T-helper 9 cell (primary cell): ENCODE measurements around the gene CLNK.
"Not testable (repeated sequence)": the region's sequence is repeated elsewhere in the genome, so short reads cannot be mapped to it uniquely, and the experiment has no call there.

ENCODE experiments used
- DNase-seq: peaks from one replicate; pipeline ENCODE4 v3.0.0-alpha.2; 2020

The CLNK gene

DNA sequence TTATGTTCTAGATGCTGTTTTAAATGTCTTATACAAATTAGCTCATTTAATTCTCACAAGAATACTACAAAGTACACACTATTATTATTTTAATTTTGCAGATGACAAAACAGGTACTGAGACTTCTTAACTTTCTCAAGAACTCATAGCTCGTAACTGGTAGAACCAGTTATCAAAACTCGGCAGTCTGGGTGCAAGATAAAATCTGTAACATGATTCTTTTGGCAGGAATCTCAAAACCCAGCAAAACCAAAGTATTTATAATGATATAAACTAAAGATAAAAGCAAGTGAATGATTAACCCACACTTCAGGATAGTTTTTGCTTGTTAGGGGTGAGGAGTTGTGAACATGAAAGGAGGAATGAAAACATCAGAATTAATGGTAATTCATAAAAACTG, 27.6 kb downstream of the CLNK start:
- no peak for DNase-seq

DNA sequence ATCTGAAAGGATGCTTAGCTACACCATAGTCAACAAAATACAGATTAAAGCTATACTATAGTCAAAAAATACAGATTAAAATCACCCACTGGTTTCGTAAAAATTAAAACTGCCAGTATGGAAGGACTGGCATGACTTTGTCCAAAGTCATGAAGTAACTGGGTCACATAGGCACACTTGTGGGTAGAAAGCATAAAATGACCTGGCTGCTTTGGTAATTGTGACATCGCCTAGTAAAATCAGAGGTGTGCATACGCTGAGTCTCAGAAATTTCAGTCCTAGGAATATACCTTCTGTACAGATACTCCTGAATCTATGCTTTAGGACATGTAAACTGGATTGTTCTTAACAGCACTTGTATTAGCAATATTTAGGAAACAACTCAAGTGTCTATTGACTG, 28.1 kb downstream of the CLNK start:
- no peak for DNase-seq

DNA sequence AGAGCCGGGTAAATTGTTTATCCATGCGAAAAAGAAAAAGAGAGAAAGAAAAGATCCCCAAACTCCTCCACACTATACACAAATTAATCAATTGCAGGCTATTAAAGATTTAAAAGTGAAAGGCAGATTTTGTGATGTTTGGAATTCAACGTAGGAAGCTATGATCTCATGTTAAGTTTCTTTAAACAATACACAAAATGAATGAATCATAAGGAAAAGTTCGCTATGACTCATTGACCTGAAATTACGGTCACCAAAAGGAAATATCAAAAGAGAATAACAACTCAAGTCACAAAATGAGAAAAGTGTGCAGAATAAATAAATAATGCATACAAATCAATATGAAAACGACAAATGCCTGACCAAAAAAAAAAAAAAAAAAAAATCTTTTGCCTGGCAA, 28.6 kb downstream of the CLNK start:
- no peak for DNase-seq

DNA sequence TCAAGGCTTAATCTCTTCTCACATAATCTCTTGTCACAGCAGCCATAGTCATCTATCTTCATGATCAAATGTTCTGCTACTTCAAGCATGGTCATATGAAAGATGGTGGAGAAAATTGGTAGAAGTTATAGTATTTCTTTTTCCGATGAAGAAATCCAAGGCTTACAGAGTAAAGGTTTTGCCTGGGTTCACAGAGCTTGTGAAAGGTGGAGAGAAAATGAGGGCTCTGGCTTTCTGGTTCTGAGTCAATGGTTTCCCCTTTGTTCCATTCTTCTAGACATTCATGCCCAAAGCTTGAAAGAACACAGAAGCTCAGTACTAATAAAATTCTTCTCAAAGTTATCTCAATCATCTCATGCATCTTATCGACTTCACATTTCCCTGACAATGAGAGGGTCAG, 36.1 kb downstream of the CLNK start:
- DNase-seq = no peak

DNA sequence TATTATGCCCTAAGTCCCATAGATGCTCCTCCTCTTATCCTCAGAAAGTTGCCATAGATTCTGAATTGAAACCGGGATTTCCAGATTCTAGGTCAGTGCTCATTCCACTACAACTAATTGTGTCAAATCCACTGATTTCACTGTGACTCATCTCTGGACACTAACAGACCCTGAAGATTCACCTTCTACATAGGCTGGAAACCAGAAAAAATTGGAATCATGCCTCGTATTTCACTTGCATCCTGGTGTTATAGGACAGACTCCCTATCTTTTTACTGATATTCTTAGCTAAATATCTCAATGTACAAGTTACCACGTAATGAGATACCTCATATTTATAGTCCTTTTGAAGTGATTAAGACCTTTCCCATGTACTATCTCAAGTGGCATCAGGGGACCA, 36.7 kb downstream of the CLNK start:
- no peak for DNase-seq

DNA sequence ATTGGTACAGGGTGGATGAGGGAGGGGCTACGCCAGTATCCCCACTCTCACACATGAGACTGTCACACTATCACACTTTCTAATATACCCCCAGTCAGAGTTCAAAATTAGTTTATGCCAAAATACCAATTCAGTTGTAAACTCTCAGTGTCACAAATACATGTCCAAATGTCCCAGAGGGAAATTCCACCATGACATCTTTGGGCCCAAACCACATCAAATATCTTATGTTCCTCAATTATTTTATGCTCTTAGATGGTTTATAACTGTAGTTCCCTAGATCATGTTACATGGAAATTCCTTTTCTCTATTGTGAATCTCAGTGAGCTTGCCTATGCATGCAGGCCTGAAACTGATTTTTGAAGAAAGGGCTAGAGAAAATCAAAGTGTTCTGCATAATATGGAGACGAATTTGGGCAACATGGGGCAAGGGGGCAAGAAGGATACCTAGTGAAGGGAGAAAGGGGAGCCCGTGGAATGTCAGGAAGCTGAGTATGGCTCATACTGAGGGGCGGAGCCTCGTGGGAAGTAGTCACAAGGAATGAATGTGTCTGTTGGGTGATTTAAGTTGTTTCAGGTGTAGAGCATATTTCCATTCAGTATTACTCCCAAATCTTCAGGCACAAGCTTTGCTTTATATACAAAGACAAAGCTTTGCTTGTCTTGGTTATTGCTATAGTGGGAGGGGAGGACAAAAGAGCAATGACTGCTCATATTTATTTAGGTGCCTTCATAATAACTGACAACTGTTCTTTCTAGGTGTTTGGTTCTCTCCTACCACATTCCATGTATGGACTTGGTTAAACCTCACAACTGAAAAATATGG, 40.8 kb downstream of the CLNK start:
- DNase-seq = no peak

DNA sequence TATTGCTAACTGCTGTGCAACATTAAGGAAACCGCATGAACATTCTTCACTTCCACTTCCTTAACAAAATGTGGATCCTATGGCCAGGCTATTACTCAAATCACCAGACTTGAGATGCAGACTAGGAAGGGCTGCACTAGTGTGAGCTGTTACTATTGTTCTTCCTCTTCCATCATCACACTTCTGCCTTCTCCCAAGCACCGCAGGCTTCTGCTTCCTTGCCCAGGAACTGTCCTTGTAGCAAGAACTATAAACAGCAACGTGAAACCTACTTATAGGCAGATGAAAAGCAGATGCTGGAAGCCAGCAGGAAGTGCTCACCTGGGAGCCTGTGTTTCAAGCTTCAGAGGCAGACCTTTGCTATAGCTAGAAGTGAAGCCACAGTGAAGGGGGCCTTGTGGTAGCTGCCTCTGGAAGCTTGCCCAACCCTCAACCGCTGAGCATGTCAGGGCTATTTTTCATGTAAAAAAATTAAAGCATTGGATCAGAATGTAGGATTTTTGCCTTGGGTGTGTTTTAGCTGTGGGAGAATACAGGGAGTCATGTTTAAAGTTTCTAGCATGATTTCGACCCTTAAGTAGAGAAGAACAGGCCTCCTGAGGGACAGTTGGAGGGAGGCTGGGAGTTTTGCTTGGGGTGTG, 43.9 kb downstream of the CLNK start:
- no peak for DNase-seq

DNA sequence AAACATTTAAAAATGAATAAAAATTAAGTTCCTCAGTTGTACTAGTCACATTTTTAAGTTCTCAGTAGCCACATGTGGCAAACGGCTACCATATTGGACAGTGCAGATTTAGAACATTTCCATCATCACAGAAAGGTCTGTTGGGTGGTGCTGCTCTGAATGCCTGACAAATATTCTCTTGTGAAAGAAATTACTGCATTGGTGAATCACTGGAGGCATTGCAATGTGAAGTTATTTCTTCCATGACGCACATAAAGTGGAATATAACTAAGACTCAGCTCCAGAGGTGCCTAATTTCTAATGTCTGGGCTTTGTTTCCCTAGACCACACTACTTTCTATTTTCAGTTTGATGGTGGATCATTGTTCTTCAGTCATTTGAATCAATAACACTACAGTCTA, 44.9 kb downstream of the CLNK start:
- DNase-seq = no peak

DNA sequence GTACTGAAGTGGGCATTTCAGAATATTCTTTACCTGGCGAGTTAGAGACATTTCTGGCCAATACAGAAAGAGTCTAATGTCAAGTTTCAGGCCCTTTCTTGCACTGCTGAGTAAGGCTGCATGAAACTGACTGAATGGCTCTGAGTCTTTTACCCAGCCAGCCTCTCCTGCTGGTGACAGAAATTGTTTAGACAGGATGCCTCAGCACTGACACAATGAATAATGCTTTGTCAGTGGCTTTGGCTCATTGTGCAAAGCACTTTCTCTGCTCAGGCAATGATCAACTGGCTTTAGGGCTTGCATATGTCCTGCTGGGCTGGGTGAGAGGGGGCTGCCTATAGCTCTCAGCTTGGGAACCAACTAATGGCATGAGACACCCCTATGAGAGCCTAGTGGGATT, 45.5 kb downstream of the CLNK start:
- no peak for DNase-seq

DNA sequence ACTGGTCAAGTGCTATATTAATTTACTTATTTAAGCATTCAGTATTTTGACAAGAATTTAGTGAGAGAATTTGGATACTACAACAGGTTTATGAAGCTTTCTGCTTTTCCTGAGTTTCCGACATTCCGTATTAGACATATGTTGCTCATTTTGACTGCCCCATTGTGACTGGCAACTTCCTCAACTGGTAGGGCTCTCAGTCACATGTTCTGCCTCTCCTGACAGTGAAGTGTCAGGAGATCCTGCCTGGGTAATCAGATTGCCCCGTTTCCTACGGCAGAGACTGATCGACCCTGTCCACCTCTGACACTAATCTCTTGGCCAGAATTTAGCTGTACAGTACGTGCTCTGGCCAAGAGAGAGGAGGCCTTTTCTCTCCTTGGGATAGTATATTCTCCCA, 49.5 kb downstream of the CLNK start:
- no peak for DNase-seq

DNA sequence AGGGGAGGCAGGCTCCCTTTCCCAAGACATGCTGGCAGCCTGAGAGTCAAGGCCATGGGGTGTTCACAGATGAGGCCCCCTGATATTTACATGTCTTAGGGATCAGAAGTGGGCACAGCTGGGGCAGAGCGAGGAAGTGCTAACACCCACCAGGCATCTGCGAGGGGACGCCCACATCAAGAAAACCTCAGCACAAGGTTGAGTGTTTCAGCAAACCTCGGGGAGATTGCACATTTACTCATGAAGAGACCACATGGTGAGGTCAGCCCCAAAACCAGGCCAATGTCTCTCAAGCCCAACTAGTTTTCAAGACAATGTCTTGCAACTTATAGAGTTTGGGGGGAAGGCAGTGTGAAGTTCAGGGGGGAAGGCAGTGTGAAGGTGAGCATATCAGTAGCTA, 55.2 kb downstream of the CLNK start:
- DNase-seq = no peak

DNA sequence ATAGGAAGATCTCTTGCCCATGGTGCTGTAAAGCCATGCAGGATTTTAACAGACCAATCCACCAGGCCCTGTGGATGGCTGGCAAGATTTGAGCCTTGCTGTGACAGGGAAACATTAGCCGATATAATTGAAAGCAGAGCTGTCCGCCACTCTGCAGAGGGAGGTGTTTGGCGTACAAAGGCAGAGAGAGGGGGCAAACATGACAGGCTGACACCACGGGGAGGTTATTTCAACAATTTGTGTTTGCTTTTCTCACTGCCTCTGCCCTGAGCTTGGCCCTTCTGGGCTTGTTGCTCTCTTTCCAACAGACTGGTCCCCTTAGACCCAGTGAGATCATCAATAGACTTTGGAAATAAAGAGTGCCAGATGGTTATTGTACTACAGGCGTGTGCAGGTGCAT, 59.4 kb downstream of the CLNK start:
- no peak for DNase-seq

DNA sequence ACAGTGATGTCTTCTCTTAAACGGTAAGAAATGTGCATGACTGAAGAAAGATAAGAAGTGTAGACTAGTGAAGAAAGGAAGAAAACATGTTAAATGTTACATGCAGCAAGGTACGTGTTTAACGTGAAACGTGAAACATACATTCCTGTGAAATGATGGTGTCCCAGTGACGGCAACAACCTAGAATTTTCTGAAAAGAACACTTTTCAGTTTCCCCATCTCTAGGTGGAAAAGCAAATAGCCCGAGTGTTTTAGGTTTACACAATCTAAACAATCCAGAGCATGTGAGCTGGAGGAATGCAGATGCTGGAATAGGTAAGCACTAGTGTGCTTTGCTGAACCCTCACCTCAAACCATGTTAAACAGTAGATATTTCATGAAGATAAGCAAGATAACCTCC, 60.7 kb downstream of the CLNK start:
- DNase-seq = no peak

DNA sequence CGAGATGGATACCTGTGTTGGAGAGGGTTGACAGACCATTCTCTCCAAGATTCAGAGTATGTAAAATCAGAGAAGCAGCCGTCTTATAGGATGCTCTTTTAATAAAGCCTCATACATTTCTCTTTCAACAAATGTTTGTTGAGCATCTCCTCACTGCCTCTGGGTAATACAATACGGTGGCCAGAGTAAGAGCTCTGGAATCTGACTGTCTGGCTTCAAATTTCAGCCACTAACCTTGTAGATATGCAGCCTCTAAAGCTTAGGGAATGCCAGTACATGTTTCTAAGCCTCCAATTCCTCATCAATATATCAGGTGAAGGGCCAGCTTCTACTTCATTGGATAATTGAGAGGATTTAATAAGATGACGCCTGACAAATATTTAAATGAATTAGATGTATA, 61.3 kb downstream of the CLNK start:
- no peak for DNase-seq

DNA sequence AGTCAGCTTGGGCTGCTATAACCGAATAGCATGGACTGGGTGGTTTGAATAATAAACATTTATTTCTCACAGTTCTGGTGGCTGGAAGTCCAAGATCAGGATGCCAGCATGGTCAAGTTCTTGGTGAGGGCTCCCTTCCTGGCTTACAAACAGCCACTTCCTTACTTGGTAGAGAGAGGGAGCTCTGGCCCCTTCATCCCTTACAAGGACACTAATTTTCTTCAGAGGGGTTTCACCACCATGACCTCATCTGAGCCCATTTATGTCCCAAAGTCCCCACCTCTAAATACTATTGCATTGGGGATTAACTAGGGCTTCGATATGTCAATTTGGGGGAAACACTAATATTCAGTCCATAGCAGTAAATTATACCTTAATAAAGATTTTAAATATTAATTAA, 61.8 kb downstream of the CLNK start:
- DNase-seq = no peak

DNA sequence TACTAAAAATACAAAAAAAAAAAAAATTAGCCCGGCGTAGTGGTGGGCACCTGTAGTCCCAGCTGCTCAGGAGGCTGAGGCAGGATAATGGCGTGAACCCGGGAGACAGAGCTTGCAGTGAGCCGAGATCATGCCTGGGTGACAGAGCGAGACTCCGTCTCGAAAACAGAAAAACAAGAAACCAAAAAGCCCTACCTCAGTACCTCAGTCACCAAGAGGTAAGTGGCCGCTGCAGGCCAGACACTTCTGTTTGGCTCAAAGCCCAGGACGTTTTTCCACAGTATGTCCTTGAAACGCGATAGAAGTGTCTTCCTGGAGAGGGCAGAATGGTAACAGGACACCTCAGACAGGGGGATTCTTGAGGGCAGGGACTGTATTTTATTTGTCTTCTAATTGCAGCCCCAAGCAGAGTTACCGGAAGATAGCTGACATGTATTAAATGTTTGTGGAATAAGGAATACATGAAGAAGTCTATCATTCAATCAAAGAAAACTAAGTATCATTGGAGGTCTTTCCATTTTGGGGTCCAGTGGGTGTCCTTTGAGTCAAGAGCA, 63.6 kb downstream of the CLNK start:
- no peak for DNase-seq

DNA sequence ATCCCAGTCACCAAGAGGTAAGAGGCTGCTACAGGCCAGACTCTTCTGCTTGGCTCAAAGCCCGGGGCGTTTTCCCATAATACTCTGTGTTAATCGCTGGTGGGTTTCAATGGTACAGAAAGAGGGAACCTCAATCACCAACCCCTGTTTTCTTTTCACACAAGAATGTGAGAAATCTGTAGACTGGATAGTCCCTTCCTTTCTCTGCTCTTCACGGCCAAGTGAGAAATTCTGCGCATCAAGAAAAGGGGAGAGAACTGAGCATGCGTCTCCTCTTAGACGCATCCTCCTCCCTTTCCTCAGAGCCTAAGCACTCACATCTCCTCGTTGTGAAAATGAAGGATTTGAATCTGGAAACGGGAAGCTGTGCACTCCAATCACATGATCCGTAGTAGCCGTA, 64.7 kb downstream of the CLNK start:
- DNase-seq = no peak

DNA sequence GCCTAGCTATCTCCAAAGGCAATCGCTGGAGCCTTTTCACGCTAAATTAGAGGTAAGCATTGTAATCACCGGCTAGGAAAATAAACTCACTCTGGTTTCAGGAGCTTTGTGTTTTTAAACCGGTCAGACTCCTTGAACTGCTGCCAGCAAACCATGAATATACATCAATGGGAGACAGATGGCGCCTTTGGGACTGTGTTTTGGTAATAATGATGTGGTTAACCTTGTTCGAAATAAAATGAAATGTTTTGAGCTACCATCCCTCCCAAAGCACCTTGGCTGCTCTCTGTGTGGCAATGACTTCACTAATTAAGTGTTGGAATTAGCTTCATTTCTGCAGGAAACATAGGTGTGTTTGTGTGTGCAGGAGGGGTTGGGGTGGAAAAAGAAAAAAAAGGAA, 65.3 kb downstream of the CLNK start:
- DNase-seq = no peak

DNA sequence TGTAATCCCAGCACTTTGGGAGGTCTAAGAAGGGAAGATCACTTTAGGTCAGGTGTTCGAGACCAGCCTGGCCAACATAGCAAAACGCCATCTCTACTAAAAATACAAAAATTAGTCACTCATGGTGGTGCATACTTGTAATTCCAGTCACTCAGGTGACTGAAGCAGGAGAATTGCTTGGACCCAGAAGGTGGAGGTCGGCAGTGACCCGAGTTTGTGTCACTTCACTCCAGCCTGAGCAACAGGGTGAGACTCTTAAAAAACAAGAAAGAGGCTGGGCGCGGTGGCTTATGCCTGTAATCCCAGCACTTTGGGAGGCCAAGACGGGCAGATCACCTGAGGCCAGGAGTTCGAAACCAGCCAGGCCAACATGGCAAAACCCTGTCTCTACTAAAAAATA, 69.6 kb downstream of the CLNK start:
- not testable (repeated sequence) for DNase-seq

DNA sequence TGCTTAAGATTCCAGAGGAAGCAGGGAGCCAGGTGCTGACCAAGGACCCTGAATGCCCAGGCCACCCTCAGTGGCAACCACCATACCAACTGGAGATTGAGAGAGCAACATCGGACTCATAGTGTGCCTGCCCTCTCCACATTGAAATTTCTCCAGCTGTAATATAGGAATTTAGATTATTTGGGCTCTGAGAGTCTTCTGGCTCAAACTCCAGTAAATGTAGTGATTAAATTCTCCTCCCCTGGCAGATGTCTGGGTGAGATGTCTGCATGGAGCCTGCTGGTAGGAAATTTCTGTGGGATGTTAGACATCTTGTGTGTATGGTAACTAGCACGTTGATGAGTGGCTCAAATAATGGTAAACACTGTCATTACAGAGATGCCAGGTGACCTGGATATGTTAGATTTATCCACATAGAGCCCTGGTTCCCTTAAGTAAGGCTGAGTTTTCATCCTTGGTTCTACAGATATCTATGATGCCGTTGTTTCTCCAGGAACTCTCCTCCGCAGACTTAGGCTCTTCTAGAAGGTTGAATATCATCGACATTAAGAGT, 70.6 kb downstream of the CLNK start:
- no peak for DNase-seq

DNA sequence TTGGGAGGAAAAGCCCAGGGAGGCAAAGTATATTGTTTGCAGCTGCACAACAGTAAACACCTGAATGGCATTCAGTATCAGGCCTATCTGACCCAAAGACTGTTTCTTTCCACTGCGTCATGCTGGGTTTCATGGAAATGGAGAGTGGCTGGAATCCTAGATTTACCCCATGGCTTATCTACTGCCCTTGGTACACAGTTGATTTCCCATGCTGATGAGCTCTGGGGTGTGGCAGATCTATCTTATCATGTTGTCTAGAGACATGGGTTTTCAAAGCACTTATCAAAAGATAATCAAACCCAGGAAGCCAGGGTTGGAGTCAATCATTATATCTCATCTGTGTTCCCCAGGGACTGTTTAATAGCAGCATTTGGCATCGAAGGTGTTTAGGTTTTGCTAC, 72.1 kb downstream of the CLNK start:
- no peak for DNase-seq

DNA sequence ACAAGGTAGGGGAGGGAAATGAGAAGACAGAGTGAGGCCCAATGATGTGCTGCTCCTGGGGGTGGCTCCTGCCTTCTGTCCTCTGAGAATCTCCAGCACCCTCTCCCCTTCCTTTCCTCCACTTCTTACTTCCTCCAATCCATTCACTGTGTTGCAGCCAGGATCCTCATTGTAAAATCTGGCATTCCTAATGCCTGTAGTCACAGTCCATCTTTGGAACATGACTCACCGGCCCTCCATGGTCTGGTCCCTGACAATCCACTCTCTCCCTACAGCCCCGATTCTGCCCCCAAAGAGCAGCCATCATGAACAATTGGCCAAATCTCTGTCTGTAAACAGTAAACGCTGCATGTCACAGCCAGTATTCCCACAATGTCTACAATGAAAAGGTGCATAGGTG, 72.9 kb downstream of the CLNK start:
- DNase-seq = no peak

DNA sequence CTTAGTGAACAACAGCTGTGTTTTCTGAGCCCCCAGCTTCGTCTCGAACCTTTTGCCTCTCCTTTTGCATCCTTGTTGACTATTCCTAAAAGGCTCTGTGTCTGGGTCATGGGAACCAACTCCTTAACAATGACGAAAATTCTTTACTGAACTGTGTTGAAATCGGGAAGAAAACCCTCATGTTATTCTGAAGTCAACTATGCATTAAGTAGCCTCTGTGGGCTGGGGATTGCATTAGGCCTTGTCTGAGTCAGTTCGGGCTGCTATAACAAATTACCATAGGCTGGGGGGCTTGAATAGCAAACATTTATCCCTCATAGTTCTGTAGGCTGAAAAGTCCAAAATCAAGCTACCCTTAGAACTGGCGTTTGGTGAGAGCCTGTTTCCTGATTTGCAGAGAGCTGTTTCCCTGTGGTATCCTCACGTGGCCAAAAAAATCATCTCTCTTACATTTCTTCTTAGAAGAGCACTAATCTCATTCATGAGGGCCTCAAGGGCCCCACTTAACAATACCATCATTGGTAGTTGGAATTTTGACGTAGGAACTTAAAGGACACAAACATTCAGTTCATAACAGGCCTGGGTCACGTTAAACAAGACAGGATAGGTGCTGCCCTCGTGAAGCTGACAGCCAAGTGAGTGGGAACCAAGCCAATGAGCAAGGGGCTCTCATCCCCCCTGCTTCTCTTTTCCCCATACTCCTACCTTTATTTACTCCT, 75.9 kb downstream of the CLNK start:
- no peak for DNase-seq

DNA sequence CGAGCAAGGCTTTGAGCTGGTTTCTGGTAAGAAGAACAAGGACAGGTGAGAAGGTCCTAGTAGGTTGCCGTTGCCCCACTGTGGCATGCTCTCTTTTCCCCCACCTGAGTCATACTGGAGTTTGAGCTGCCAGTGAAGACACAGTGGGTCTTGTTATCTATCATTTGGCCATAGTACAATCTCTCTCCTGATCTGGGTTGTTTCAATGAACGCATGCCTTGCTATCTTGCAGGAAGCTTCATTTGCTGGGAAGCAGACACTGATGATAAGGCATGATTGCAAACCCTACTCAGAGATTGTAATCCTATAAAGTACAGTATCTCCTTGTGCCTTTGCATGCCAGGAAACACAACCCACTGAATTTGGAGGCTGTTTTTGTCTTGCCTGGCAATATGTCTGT, 77.4 kb downstream of the CLNK start:
- DNase-seq = no peak
